ENCODE measurements around the gene SVIL. TPM values are rescaled to one million over a fixed set of nuclear protein-coding genes. Genes with fewer than 3 reads are reported as not detected.
"Not testable (repeated sequence)": the region's sequence is repeated elsewhere in the genome, so short reads cannot be mapped to it uniquely, and the experiment has no call there.

The SVIL gene
- polyA plus RNA-seq, 3 donors: 39.1 to 42.4 (median 39.3) TPM

DNA sequence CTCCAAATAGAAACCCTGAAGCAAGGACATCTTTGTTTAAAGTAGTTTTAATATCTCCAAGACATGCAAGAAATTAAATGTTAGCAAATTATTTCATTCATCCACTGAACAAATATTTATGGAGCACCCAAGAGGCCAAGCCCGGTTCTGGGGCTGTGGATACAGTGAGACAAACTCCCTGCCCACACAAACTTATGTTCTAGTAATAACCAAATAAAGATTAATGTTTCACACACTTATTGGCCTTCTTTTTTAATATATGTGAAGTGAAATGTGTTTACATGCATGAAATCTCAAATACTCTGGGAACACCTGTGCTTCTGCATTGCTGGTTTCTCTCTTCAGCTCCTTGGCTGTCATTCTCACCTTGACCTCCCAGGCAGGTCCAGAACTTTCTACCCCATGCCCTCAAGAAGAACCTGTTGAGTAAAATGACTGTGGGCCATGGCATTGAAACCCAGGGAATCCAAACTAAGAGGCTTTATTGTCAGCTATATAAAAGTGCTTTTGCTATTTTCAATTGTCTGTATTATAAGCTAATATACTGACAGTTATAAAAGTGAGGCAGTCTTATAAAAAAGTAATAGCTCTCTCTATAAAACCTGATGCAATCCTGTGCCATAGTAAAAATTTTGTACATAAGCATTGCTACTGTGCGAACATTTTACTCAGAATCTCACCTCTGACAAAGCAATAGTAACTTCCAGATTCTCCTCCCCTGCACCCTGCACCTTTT, 43.7 kb downstream of the SVIL start:
- DNase-seq (ENCODE audit: extremely low read depth in 1 of 11, low read depth in 9 of 11, low spot score in 4 of 11): no peak

DNA sequence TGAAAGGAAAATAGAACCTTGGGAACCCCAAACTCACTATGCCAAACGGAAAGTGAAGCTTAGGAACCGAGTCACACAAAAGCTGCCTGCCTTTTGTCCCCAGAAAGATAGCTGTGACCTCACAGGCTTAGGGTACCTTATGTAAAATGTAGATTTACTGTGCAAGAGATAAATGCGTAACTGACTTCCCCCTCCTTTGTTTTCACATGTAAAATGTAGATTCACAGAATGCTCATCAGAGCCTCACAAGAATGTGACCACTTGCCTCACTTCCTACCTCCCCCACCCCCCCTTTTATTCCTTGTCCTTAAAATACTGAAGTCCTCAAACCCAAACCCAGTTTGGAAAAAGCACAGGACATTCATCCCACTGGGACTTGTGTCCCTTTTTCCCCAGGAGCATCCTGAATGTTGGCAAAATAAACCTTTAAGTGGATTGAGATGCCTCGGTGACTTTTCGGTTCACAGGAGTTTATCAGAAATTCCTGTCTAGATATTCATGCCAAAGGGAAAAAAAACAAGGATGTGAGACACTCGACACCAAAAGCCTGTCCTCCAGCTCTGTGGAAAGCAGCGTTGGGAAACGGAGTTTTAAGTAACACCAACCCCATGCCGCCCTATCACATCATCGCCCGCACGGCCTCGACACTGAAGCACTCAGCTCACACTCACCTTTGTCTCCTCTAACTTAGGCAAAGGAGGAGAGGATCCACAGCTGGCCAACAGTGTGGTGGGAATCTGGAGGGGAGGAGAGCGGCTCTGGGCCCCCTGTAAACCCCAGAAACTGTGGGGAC, 45.9 kb downstream of the SVIL start:
- peak in 1 of 11 donors; percentile 34 for DNase-seq (ENCODE audit: extremely low read depth in 1 of 11, low read depth in 9 of 11, low spot score in 4 of 11)

DNA sequence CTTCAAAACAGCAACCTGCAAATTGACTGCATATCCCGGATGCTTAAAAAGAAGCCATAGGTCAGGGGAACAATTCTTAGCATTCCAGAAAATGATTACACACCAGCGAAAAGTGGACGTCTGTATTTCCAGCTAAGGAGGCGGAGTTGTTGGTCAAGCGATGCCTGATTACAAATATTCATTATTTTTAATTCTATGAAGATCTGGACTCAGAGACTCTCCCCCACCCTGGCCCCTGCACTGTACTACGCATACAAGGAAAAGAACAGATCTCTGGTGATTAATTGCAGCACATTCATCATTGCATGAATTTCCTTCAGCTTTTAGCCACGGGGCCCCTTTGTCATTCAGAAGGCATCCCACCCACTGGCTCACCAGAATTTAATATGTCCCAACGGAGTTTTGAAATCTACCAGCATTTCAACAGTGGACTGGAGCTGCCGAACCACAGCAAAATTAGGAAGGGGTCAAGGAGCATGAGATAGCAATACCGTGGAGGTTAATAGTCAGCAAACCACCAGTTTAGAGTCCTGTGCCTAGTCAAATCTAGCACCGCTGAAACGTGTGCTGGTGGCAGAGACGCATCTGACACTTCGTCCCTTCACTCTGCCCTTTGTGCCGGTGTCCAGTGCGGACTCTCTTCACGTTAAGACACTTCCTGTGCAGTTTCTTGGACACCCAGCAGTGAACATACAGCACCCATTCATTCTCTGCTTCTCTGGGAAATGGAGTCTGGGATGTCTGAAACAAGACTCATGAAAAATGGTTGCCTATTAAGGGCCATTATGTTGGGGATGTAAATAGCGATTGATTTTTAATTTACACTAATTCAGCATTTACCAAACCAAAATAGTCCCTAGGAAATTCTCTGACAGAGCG, 46.8 kb downstream of the SVIL start:
- DNase-seq (ENCODE audit: extremely low read depth in 1 of 11, low read depth in 9 of 11, low spot score in 4 of 11): not testable (repeated sequence)

DNA sequence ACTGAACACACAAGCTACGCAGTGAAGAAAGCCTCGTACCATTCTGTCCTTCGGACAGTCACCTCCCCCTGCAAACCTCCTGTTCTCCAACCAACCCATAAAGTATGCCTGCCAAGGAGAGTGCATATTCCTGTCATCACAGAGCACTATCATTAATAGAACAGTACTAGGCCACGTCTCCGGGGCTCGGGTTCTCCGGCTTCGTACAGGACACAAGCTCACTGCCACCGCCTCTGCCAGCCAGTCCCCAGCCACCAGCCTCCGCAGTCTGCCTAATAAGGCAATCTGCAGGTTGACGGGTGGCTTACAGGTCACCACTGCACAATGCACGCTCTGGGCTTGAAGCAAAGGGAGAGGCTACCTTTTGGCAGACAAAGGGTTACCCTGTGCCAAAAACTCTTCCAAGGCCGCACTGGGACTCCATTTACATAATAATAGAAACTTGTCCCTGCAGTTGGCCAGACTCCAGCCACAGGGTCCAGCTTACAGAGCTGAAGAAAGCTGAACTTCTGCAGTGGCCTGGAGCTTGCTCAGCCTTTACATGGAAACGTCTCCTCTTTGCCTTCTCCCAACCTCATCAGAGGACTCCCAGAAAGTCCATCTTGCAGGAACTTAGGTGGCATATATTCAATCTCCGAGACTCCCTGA, 47.5 kb downstream of the SVIL start:
- not testable (repeated sequence) for DNase-seq (ENCODE audit: extremely low read depth in 1 of 11, low read depth in 9 of 11, low spot score in 4 of 11)

DNA sequence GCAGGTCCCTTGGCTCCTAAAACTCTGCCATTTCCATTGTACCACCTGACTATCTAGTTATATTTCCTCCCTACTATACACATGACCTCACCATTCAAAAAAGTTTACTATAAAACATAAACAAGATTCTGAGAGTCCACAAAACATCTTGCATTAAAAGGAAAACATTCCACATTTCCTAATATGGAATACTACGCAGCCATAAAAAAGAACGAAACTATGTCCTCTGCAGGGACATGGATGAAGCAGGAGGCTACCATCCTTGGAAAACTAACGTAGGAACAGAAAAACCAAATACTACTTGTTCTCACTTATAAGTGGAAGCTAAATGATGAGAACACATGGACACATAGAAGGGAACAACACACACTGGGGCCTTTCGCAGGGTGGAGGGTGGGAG, 48.3 kb downstream of the SVIL start:
- no peak for DNase-seq (ENCODE audit: extremely low read depth in 1 of 11, low read depth in 9 of 11, low spot score in 4 of 11)

DNA sequence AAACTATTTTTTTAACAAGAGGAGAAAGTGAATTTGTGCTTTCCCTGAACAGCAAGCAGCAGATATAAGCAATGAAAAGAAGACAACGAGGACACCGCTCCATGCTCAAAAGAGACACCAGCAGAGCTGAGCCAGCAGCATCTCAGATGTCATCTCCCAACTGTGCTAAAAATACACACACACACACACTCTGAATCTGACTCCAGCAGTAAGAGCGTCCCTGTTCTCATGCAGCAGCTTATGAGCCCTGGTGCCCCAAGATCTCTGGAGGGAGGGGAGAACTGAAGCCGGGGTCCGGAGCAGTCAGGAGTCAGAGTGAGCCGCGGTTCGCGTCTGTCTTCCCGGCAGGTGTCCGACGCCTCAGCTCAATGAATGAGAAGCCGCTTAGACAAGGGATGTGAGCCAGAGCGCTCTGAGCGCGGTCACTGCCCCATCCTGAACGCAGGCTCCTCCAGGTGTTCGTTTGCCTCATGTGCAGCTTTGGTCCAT, 49.2 kb downstream of the SVIL start:
- DNase-seq (ENCODE audit: extremely low read depth in 1 of 11, low read depth in 9 of 11, low spot score in 4 of 11): no peak

DNA sequence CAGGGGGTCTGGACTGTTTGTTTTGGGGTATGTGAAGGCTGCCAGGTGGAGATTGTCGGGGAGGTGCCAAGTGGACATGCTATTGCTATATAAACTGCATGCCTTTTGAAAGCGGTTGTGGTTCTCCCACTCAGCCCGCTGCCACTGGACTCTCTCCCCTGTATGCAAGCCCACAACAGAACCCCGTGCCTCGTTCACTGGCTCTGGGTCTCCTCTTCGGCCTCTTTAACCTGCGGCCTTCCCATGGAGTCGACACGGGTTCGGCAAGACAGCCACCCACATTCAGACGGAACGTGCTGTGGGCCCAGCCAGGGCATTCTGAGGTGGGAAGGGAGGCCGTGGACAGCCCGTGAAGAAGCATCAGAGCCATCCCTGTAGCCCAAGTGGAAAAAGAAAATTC, 50.3 kb downstream of the SVIL start:
- no peak for DNase-seq (ENCODE audit: extremely low read depth in 1 of 11, low read depth in 9 of 11, low spot score in 4 of 11)

DNA sequence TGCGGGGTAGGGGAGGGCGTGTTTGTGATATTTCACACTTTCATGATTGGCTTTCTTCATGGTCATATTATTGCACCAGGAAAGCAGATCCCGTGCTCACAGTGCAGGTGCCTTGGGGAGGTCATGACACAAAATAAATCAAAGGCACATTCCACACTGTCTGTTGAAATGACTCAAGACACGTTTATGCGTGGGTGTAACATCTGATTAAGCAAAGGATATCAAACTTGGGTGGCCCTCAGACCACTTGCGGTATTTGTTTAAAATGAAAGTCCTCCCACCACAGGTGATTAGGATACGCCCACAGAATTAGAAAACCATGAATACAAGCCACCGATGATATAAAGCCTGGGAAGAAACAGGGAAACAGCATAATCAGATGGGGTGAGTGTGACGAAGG, 51.1 kb downstream of the SVIL start:
- no peak for DNase-seq (ENCODE audit: extremely low read depth in 1 of 11, low read depth in 9 of 11, low spot score in 4 of 11)

DNA sequence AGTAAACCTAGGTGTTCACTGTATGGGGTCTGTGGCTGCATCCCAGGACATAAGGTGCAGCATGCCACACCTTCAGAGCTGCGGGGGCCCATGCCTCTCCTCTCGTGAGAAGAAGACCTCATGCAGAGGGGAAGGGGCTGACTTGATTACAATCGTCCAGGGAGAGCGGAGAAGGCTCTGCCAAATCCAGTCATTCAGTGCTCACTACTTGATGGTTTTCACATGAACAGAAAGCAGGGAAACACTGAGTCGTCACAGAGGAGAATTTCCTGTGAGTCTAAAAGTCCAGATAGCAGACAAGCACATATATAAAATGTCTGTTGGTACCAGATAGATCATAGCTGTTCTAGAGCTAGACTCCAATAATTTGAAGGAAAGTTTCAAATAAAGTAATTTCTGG, 52.0 kb downstream of the SVIL start:
- DNase-seq (ENCODE audit: extremely low read depth in 1 of 11, low read depth in 9 of 11, low spot score in 4 of 11): not testable (repeated sequence)

DNA sequence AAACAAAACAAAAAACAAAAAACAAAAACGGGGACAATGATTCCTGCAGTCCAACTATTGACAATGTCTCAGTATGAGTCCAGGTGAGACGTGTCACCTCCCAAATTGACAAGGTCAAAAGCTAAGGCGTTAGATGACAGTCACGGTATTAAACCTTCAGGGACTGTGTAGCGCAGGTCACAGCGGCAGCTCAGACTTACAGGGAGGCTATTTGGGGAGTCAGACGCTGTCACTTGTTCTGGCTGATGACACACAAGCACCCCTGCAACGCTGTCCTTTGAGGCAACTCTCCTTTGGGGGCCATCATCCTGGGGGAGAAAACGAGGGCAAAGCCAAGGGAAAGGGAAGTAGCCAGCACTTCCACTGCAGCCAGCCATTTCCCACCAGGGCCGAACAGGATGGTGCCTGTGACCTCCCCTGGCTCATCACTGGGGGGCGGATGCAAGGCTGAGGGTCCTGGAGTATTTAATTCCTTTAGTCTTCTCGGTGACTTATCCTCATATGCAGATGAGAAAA, 55.3 kb downstream of the SVIL start:
- no peak for DNase-seq (ENCODE audit: extremely low read depth in 1 of 11, low read depth in 9 of 11, low spot score in 4 of 11)

DNA sequence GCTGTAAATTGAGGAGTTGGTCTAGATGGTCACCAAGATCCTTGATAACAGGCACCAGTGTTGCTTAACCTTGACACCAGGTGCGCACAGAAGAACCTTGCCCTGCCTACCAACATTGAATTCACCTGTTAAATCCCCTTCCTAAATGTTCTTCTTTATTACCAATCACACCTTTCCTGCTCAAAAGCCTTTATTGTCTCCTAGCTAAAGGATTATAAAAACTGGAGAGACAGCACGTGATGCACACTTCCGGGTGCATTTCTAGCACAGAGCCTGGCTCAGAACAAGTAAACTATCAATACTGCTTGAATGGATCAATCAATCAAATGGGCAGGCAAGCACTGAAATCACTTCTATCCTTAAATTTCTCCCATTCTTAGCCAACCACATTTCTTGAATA, 56.3 kb downstream of the SVIL start:
- no peak for DNase-seq (ENCODE audit: extremely low read depth in 1 of 11, low read depth in 9 of 11, low spot score in 4 of 11)

DNA sequence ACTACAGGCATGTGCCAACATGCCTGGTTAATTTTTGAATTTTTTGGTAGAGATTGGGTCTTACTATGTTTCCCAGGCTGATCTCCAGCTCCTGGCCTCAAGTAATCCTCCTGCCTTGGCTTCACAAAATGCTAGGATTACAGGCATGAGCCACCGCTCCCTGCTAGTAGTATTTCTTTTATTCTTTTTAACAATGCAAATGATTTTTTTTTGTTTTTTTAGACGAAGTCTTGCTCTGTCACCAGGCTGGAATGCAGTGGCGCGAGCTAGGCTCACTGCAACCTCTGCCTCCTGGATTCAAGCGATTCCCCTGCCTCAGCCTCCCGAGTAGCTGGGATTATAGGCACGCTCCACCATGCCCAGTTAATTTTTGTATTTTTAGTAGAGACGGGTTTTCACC, 58.1 kb downstream of the SVIL start:
- no peak for DNase-seq (ENCODE audit: extremely low read depth in 1 of 11, low read depth in 9 of 11, low spot score in 4 of 11)

DNA sequence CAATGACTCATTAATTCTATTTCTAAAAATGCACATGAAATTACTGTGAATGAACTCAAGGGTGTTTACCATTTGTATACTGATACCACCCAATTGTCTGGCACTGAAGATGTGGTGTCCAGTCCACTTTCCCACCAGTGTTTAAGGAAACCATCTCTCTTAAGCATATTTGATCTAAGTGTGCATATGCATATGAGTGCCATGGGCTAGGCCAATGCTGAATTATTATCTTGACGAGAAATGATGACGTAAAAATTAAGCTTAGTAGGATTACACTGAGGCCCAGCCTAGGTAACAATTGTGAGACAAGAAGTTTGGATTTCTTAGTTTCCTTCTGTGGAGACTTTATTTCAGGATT, 59.7 kb downstream of the SVIL start:
- DNase-seq (ENCODE audit: extremely low read depth in 1 of 11, low read depth in 9 of 11, low spot score in 4 of 11): no peak

DNA sequence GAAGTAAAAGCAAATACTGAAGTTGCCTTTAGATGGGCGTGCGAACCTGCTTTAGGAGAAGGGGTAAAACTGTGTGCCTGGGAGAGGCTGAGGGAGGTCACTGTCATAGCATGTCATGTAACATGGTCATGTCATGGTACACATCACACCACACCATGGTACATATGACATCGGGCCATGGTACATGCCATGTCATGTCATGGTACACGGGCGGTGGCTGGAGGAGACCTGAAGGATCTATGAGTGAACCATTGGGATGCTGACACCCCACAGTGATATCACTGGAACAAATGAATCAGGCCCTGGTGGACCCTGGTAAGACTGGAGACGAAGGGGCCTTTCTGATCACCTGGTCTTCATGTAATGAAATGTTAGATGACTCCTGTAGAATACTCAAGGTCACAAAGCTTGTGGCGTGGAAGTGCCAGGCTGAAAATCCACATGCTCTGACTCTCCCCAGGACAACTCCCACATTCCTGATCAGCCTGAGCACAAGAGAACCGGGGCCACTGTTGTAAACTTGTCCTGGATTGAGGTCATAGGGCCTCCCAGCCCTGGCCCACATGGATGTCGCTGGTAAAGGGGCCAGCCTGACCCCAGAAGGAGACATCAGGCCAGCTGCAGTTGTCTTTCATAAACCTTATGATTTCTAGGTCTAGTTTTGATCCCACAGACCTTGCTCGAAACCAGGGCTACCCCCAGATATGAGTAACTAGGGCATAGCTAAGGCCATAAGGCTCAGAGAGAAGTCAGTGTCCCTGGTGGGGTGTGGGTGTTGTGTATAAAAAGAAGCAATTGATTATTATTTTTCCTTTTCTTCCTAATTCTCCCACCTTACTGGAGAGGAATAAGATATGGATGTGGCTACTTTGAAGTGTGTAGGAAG, 60.3 kb downstream of the SVIL start:
- not testable (repeated sequence) for DNase-seq (ENCODE audit: extremely low read depth in 1 of 11, low read depth in 9 of 11, low spot score in 4 of 11)

DNA sequence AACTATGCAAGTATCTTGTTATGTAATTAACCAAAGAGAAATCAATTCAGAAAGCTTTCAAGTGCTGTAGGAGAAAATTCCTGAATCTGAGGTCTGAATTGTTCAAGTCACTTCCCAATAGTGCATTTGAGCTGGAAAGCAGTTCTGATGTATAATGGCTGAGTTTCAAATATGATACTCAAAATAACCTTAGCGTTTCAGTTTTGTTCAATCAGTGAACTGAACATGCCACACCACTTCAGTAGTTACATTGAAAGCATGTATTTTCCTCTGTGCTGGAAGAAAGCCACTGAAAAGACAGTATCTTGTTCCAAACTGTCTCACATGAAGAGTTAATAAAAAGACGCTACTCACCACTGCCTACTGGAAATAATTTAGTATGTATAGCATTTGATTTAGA, 64.5 kb downstream of the SVIL start:
- not testable (repeated sequence) for DNase-seq (ENCODE audit: extremely low read depth in 1 of 11, low read depth in 9 of 11, low spot score in 4 of 11)

DNA sequence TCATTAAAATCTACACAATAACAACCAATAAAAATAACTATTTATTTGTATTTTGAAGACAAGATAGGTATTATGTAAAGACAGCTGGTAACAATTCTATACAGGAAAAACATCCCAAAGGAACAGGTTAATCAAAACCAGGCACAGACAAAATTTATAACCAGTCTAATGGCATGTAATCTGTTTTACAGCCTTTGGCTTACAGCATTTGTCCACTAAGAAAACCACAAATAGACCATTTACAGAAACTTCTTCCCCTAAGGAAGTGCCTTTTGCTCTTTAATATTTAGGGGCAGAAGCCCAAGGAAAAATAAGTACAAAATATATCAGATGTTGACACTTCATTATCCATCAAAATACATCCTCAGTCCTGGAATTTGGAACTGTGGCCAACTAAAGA, 65.0 kb downstream of the SVIL start:
- no peak for DNase-seq (ENCODE audit: extremely low read depth in 1 of 11, low read depth in 9 of 11, low spot score in 4 of 11)

DNA sequence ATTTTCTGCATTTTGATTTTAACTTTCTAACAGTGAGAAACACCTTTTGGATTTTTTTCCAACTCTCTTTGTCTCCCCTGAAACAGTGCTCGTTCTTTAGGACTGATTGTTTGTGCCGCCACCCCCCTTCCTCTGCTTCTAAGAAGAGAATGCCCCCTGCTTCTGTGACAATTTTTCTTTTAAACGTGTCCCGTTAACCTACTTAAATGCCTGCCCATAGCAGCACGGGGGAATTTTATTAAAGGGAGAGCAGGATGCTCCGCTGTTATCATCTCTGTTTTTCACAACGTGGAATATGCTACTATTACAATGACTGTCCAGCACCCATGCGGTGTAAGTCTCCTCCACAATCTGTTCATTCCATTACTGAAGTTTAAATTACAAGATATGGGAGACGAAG, 67.8 kb downstream of the SVIL start:
- DNase-seq (ENCODE audit: extremely low read depth in 1 of 11, low read depth in 9 of 11, low spot score in 4 of 11): no peak

DNA sequence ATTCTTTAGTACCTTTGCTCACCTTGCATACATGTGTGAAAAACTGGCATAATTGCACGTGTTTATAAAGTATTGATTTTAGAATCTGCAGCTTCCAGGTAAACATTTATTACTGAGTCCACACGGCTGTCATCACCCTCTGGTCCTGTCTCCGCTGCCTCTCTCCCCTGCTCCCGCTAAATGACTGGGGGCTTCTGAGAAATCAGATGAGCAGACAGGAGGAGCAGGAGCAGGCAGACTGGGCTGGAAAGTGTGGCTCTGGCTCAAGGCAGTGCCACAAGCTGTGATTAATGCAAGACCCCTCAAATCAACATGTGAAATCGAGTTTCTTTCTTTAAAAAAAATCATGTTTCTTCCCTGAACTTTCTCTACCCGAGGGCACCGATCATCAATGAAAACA, 68.6 kb downstream of the SVIL start:
- DNase-seq (ENCODE audit: extremely low read depth in 1 of 11, low read depth in 9 of 11, low spot score in 4 of 11): not testable (repeated sequence)
